Measurements from ENCODE around the gene ELFN1.

ELFN1 gene

GRCh38 chr7:1675673-1676549, 5.8 kb downstream of the ELFN1 start:
- H3K4me1 ChIP-seq (ENCODE audit: control insufficient read depth in 1 of 2, insufficient read depth in 1 of 2, low read depth in 1 of 2, low read length in 1 of 2): no peaks in the 10 kb centered on the region
- H3K27me3 ChIP-seq: peaks cover 52% of the 10 kb centered on the region
- TF ChIP-seq CTCF (IDR thresholded peaks at IDR 0.05): no peak
- H3K27ac ChIP-seq: no peak overlapping the region
- no peak overlapping the region for H3K4me3 ChIP-seq (ENCODE audit: low read depth in 1 of 2, low read length in 1 of 2)
- H3K36me3 ChIP-seq: no peaks in the 10 kb centered on the region
- no peaks in the 10 kb centered on the region for H3K9me3 ChIP-seq

- Histone ChIP-seq H3K4me3 (ENCODE audit: low read depth in 1 of 2, low read length in 1 of 2) (no peak overlapping the region), H3K27ac (no peak overlapping the region), H3K27me3 (peaks cover 51% of the 10 kb centered on the region), H3K9me3 (no peaks in the 10 kb centered on the region), H3K4me1 (ENCODE audit: control insufficient read depth in 1 of 2, insufficient read depth in 1 of 2, low read depth in 1 of 2, low read length in 1 of 2) (no peaks in the 10 kb centered on the region), H3K36me3 (no peaks in the 10 kb centered on the region)
- no peak for TF ChIP-seq CTCF (IDR thresholded peaks at IDR 0.05)
Observed at GRCh38 chr7:1676550-1677078, 6.5 kb downstream of the ELFN1 start.

DNA sequence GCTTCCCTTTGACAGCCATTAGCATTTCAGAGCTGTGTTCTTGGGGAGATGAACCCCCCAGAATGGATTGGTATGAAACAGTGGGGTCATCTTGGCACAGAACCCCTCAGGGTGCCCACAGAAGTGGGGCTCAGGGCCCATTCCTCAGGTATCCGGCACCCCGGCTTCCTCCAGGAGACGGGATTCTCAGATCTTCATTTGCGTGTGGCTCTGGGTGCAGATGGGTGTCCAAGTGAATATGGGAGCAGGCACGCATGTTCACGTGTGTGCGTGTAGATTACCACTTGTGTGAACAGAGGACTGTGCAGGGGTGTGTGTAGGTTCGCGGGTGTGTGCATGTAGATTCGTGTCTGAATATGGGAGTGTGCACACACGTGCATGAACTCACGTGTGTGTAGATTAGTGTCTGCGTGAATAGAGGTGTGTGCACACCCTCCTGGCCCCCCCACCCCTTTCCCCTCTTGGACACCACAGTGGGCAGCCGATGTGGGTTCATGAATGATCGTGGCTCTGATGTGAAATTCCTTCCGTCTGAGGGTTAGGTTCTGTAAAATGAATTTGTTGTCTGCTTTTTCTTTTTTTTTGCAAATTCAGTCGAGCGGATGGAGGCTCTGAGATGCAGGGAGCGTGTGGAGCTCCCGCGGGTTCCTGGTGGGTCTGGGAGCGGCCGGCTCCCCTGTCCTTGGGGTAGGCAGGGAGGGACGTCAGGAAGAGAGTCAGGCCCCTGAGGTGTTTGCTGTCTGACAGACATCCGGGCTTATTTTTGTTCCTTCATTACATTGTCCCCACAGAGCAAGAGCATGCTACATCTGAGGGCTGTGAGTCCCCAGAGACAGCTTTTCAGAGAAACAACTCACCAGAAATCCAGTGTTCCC, 7.4 kb downstream of the ELFN1 start:
- Histone ChIP-seq H3K36me3 (no peaks in the 10 kb centered on the region), H3K27ac (no peak overlapping the region), H3K9me3 (no peaks in the 10 kb centered on the region), H3K4me3 (ENCODE audit: low read depth in 1 of 2, low read length in 1 of 2) (no peak overlapping the region), H3K4me1 (ENCODE audit: control insufficient read depth in 1 of 2, insufficient read depth in 1 of 2, low read depth in 1 of 2, low read length in 1 of 2) (no peaks in the 10 kb centered on the region), H3K27me3 (peaks cover 43% of the 10 kb centered on the region)
- TF ChIP-seq CTCF (IDR thresholded peaks at IDR 0.05): no peak

GRCh38 chr7:1678081-1678543, 8.0 kb downstream of the ELFN1 start:
- TF ChIP-seq CTCF (IDR thresholded peaks at IDR 0.05): no peak
- peaks cover 36% of the 10 kb centered on the region for H3K27me3 ChIP-seq
- no peak overlapping the region for H3K27ac ChIP-seq
- no peaks in the 10 kb centered on the region for H3K4me1 ChIP-seq (ENCODE audit: control insufficient read depth in 1 of 2, insufficient read depth in 1 of 2, low read depth in 1 of 2, low read length in 1 of 2)
- no peaks in the 10 kb centered on the region for H3K9me3 ChIP-seq
- H3K36me3 ChIP-seq: no peaks in the 10 kb centered on the region
- H3K4me3 ChIP-seq (ENCODE audit: low read depth in 1 of 2, low read length in 1 of 2): no peak overlapping the region

GRCh38 chr7:1678571-1679325, 8.7 kb downstream of the ELFN1 start:
- no peaks in the 10 kb centered on the region for H3K36me3 ChIP-seq
- H3K4me3 ChIP-seq (ENCODE audit: low read depth in 1 of 2, low read length in 1 of 2): no peak overlapping the region
- no peak for TF ChIP-seq CTCF (IDR thresholded peaks at IDR 0.05)
- no peaks in the 10 kb centered on the region for H3K4me1 ChIP-seq (ENCODE audit: control insufficient read depth in 1 of 2, insufficient read depth in 1 of 2, low read depth in 1 of 2, low read length in 1 of 2)
- H3K9me3 ChIP-seq: no peaks in the 10 kb centered on the region
- peaks cover 36% of the 10 kb centered on the region for H3K27me3 ChIP-seq
- H3K27ac ChIP-seq: no peak overlapping the region

All from neutrophil (primary cell).